Mesenchymal stem cell (in vitro differentiated cells and primary cell): ENCODE data around the gene EID2B.

Source experiments
- DNase-seq: peaks from one replicate; pipeline ENCODE4 v3.0.0-alpha.2; 2013
- H2AFZ ChIP-seq: one replicate; pipeline ENCODE4 v1.6.1; 2013; ENCODE audit warnings: low read depth, mild to moderate bottlenecking, control low read depth, inconsistent platforms, low read length, moderate library complexity
- H2AK5ac ChIP-seq: 2 replicates; pipeline ENCODE4 v1.6.1; 2013; ENCODE audit warnings: low read length, moderate library complexity, mild to moderate bottlenecking, inconsistent platforms; ENCODE audit not compliant: severe bottlenecking
- H2BK120ac ChIP-seq: one replicate; pipeline ENCODE4 v1.6.1; 2013; ENCODE audit warnings: low read depth, mild to moderate bottlenecking, inconsistent platforms, low read length, moderate library complexity
- H2BK12ac ChIP-seq, 2 experiments: one replicate each; pipeline ENCODE4 v1.6.1; 2013; ENCODE audit warnings: inconsistent platforms in 2 of 2, low read length in 2 of 2, mild to moderate bottlenecking in 2 of 2, moderate library complexity in 2 of 2, control low read depth in 1 of 2
- H2BK15ac ChIP-seq: one replicate; pipeline ENCODE4 v1.6.1; 2013; ENCODE audit warnings: mild to moderate bottlenecking, low read depth, inconsistent platforms; ENCODE audit not compliant: poor library complexity, severe bottlenecking
- H2BK5ac ChIP-seq: 2 replicates; pipeline ENCODE4 v1.6.1; 2013; ENCODE audit warnings: low read depth, mild to moderate bottlenecking, low read length, control low read depth, inconsistent platforms; ENCODE audit not compliant: poor library complexity, severe bottlenecking
- H3K14ac ChIP-seq, 2 experiments: one replicate each; pipeline ENCODE4 v1.6.1; 2013; ENCODE audit warnings: inconsistent platforms in 2 of 2, low read length in 2 of 2, control low read depth in 1 of 2, mild to moderate bottlenecking in 1 of 2, moderate library complexity in 1 of 2
- H3K18ac ChIP-seq, 2 experiments: one replicate each; pipeline ENCODE4 v1.6.1; 2013; ENCODE audit warnings: inconsistent platforms in 2 of 2, low read length in 2 of 2, control low read depth in 1 of 2, low read depth in 1 of 2, mild to moderate bottlenecking in 1 of 2
- H3K23ac ChIP-seq, 2 experiments: one replicate each; pipeline ENCODE4 v1.6.1; 2013; ENCODE audit warnings: inconsistent platforms in 2 of 2, low read length in 2 of 2, mild to moderate bottlenecking in 2 of 2, moderate library complexity in 2 of 2, control low read depth in 1 of 2
- H3K27ac ChIP-seq: 2 replicates; pipeline ENCODE4 v1.5.1; 2013; ENCODE audit warnings: mild to moderate bottlenecking, moderate library complexity, low read length, control low read depth, inconsistent platforms; ENCODE audit not compliant: poor library complexity, severe bottlenecking
- H3K27me3 ChIP-seq, 2 experiments: 2 replicates each; pipeline versions ENCODE4 v1.6.1 to v1.7.0; 2013; ENCODE audit warnings: low read length in 2 of 2, mild to moderate bottlenecking in 2 of 2, moderate library complexity in 2 of 2, control low read depth in 1 of 2, inconsistent platforms in 1 of 2; ENCODE audit not compliant: control insufficient read depth in 1 of 2, insufficient read depth in 1 of 2
- H3K36me3 ChIP-seq, 2 experiments: 2 replicates each; pipeline versions ENCODE4 v1.6.1 to v1.7.0; 2013; ENCODE audit warnings: low read length in 2 of 2, control low read depth in 1 of 2, inconsistent platforms in 1 of 2, low read depth in 1 of 2, mild to moderate bottlenecking in 1 of 2; ENCODE audit not compliant: insufficient read depth in 2 of 2, control insufficient read depth in 1 of 2
- H3K4ac ChIP-seq, 2 experiments: one replicate each; pipeline ENCODE4 v1.6.1; 2013; ENCODE audit warnings: inconsistent platforms in 2 of 2, low read length in 2 of 2, mild to moderate bottlenecking in 2 of 2, moderate library complexity in 2 of 2, control low read depth in 1 of 2, low read depth in 1 of 2
- H3K4me1 ChIP-seq: 2 replicates; pipeline ENCODE4 v1.6.1; 2013; ENCODE audit warnings: low read depth, low read length, control low read depth; ENCODE audit not compliant: control insufficient read depth, insufficient read depth
- H3K4me2 ChIP-seq: 2 replicates; pipeline ENCODE4 v1.6.1; 2013; ENCODE audit warnings: low read length, mild to moderate bottlenecking, inconsistent platforms; ENCODE audit not compliant: poor library complexity, severe bottlenecking
- H3K4me3 ChIP-seq, 2 experiments: 2 replicates each; pipeline versions ENCODE4 v1.5.1 to v1.7.0; 2013; ENCODE audit warnings: low read length in 2 of 2, mild to moderate bottlenecking in 2 of 2, control low read depth in 1 of 2, low read depth in 1 of 2; ENCODE audit not compliant: insufficient read depth in 1 of 2
- H3K79me1 ChIP-seq: replicated peaks from 2 replicates; pipeline ENCODE4 v1.6.1; 2013; ENCODE audit warnings: mild to moderate bottlenecking, control low read depth, low read length, inconsistent platforms; ENCODE audit not compliant: poor library complexity, severe bottlenecking
- H3K9ac ChIP-seq: 2 replicates; pipeline ENCODE4 v1.7.0; 2013; ENCODE audit warnings: mild to moderate bottlenecking, low read length, moderate library complexity
- H3K9me3 ChIP-seq: 2 replicates; pipeline ENCODE4 v1.7.0; 2013; ENCODE audit warnings: mild to moderate bottlenecking, low read length; ENCODE audit not compliant: control insufficient read depth
- H4K8ac ChIP-seq: one replicate; pipeline ENCODE4 v1.6.1; 2013; ENCODE audit warnings: inconsistent platforms, mild to moderate bottlenecking, low read length, moderate library complexity
- H4K91ac ChIP-seq: one replicate; pipeline ENCODE4 v1.6.1; 2013; ENCODE audit warnings: mild to moderate bottlenecking, low read length, inconsistent platforms
- WGBS: methylation state at CpG from one replicate; pipeline ENCODE4 v1.1.7; 2013; ENCODE audit warnings: mixed read lengths; 5-methylcytosine and 5-hydroxymethylcytosine counted together

Gene EID2B

DNA sequence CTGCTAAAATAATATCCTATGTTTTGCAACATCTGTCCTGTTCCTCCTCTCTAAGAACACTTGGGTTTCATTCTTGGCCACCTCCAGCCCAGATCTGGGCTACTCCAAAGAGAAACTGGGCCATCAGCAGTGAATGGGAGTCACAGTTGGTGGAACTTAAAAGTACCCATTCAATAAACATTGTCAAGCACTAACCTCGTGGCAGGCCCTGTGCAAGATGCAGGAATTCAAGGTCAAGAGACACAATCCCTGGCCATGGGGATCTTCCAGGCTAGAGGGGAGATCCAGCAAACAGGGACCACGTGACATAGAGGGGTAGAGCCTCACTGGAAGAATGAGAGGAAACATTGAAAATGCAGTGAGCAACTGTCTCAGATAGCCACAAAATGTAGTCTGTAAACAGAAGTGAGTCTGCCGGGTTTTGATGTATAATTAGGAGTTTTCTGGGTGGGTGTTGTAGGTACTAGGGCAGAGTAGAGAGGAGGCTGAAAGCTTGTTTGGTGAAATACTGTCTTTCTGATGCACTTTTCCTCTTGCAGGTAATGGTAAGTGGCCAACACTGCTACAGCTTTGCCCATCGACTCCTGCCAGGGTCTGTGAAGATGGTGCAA is 22.2 kb upstream of the EID2B start:
- H3K9me3 ChIP-seq = no peaks in the 10 kb centered on the region
- no peak overlapping the region for H3K4ac ChIP-seq
- no peak overlapping the region for H4K91ac ChIP-seq
- H2AFZ ChIP-seq = no peak overlapping the region
- no peak overlapping the region for H3K9ac ChIP-seq
- H2AK5ac ChIP-seq = no peak overlapping the region
- no peak overlapping the region for H2BK5ac ChIP-seq
- no peak overlapping the region for H2BK12ac ChIP-seq
- H3K27me3 ChIP-seq = peaks cover 19 to 26% of the 10 kb centered on the region in 2 experiments
- no peak overlapping the region for H4K8ac ChIP-seq
- H3K14ac ChIP-seq = no peak overlapping the region
- H3K27ac ChIP-seq = no peak overlapping the region
- no peaks in the 10 kb centered on the region for H3K36me3 ChIP-seq
- H3K18ac ChIP-seq = no peak overlapping the region
- H2BK15ac ChIP-seq = no peak overlapping the region
- H3K4me2 ChIP-seq = no peak overlapping the region
- no peaks in the 10 kb centered on the region for H3K79me1 ChIP-seq
- no peaks in the 10 kb centered on the region for H3K4me1 ChIP-seq
- DNase-seq = no peak
- H2BK120ac ChIP-seq = no peak overlapping the region
- 55% methylated on average over 4 of the region's 4 CpGs for WGBS
- H3K4me3 ChIP-seq = no peak overlapping the region
- no peak overlapping the region for H3K23ac ChIP-seq

- no peak overlapping the region for H2BK15ac ChIP-seq
- H4K91ac ChIP-seq = no peak overlapping the region
- DNase-seq = no peak
- no peak overlapping the region for H4K8ac ChIP-seq
- no peak overlapping the region for H3K14ac ChIP-seq
- H3K27ac ChIP-seq = no peak overlapping the region
- H2BK120ac ChIP-seq = no peak overlapping the region
- WGBS = 72% methylated on average over 7 of the region's 7 CpGs
- H3K36me3 ChIP-seq = no peaks in the 10 kb centered on the region
- H2AK5ac ChIP-seq = no peak overlapping the region
- no peaks in the 10 kb centered on the region for H3K4me1 ChIP-seq
- H3K4ac ChIP-seq = no peak overlapping the region
- no peak overlapping the region for H2BK12ac ChIP-seq
- H3K4me3 ChIP-seq = no peak overlapping the region
- H3K18ac ChIP-seq = no peak overlapping the region
- no peak overlapping the region for H3K4me2 ChIP-seq
- H2BK5ac ChIP-seq = no peak overlapping the region
- no peak overlapping the region for H2AFZ ChIP-seq
- H3K79me1 ChIP-seq = no peaks in the 10 kb centered on the region
- H3K23ac ChIP-seq = no peak overlapping the region
- peaks cover 20 to 21% of the 10 kb centered on the region in 2 experiments for H3K27me3 ChIP-seq
- H3K9ac ChIP-seq = no peak overlapping the region
- H3K9me3 ChIP-seq = no peaks in the 10 kb centered on the region
Observed at GRCh38 chr19:39553082-39553652, 20.5 kb upstream of the EID2B start.

GRCh38 chr19:39550197-39550596 is 17.5 kb upstream of the EID2B start:
- peaks cover 32 to 39% of the 10 kb centered on the region in 2 experiments for H3K27me3 ChIP-seq
- H2BK120ac ChIP-seq = no peak overlapping the region
- no peak overlapping the region for H3K4me2 ChIP-seq
- DNase-seq = no peak
- H3K36me3 ChIP-seq = no peaks in the 10 kb centered on the region
- H3K27ac ChIP-seq = no peak overlapping the region
- no peak overlapping the region for H2AFZ ChIP-seq
- no peaks in the 10 kb centered on the region for H3K9me3 ChIP-seq
- WGBS = 82% methylated on average over 5 of the region's 5 CpGs
- no peak overlapping the region for H3K4ac ChIP-seq
- no peak overlapping the region for H2BK5ac ChIP-seq
- H3K79me1 ChIP-seq = no peaks in the 10 kb centered on the region
- no peak overlapping the region for H3K14ac ChIP-seq
- H3K18ac ChIP-seq = no peak overlapping the region
- H4K8ac ChIP-seq = no peak overlapping the region
- H2BK12ac ChIP-seq = no peak overlapping the region
- H3K4me1 ChIP-seq = no peaks in the 10 kb centered on the region
- H3K23ac ChIP-seq = no peak overlapping the region
- no peak overlapping the region for H4K91ac ChIP-seq
- H3K4me3 ChIP-seq = no peak overlapping the region
- no peak overlapping the region for H3K9ac ChIP-seq
- H2AK5ac ChIP-seq = no peak overlapping the region
- H2BK15ac ChIP-seq = no peak overlapping the region

- Histone ChIP-seq H3K4me1 (no peaks in the 10 kb centered on the region), H3K14ac (no peak overlapping the region), H3K4me2 (no peak overlapping the region), H3K27me3 (peaks cover 19 to 22% of the 10 kb centered on the region in 2 experiments), H3K36me3 (no peaks in the 10 kb centered on the region), H2AFZ (no peak overlapping the region), H2BK120ac (no peak overlapping the region), H3K9me3 (no peaks in the 10 kb centered on the region), H2BK5ac (no peak overlapping the region), H3K79me1 (no peaks in the 10 kb centered on the region), H3K18ac (no peak overlapping the region), H2AK5ac (no peak overlapping the region), H3K4me3 (no peak overlapping the region), H4K91ac (no peak overlapping the region), H3K9ac (no peak overlapping the region), H2BK12ac (no peak overlapping the region), H3K4ac (no peak overlapping the region), H3K23ac (no peak overlapping the region), H3K27ac (no peak overlapping the region), H4K8ac (no peak overlapping the region), H2BK15ac (no peak overlapping the region)
- no peak for DNase-seq
- 60% methylated on average over 8 of the region's 8 CpGs for WGBS
Observed at GRCh38 chr19:39546599-39546998, 13.9 kb upstream of the EID2B start.
